HG02798 (cell line): ENCODE measurements around the gene PSKH1.

Source experiments
- ATAC-seq: cut with Tn5 transposase; IDR thresholded peaks from one replicate; pipeline ENCODE4 v1.9.1; 2021; ENCODE audit warnings: mild to moderate bottlenecking; ENCODE audit not compliant: unreplicated experiment, poor library complexity

PSKH1 gene

DNA sequence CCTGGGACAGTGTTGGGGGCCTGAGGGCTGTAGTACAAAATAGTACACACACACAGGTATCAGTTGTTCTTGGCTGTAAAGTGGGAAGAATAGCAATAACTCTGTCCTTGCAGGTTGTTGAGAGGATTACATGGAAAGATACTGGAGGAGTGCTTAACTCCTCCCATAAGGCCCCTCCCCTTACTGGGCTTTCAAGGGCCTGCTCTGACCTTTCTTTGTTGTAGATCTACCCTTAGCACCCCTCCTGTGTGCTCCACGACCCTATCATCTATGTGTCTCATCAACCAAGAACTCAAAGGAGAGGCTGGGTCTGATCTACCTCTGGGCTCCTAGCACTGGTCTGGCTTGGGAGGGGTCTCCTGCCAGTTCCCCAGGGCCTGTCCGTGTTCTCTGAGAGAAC is 28.5 kb upstream of the PSKH1 start:
- no peak for ATAC-seq

- no peak for ATAC-seq
These were observed 27.7 kb upstream of the PSKH1 start for GRCh38 chr16:67865318-67865717.

GRCh38 chr16:67868290-67868689 is 24.8 kb upstream of the PSKH1 start:
- no peak for ATAC-seq

- no peak for ATAC-seq
These were observed 23.4 kb upstream of the PSKH1 start for GRCh38 chr16:67869653-67870052.

- no peak for ATAC-seq
These were observed 21.8 kb upstream of the PSKH1 start for GRCh38 chr16:67871256-67871655.

DNA sequence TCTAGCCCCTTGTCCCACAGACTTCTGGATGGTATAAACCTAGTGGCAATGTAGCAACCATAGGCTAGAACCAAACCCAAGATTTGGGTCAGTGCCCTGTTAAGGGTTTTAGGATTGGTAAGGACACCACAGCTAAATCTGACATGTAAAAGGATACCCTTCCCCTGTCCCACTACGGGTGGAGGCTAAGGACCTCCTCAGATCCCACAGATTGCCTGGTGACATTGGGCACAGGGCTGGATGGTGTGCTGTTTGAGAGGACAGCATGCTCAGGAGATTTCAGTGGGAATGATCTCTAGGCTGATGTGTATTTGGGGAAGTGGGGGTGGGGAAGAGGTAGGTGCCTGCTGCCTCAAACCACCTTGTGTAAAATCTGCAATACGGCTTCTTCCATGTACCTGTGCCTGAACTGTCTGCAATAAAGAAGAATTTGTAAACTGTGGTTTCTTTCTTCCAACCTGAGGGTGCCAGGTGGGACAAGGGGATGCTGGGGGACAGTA is 20.9 kb upstream of the PSKH1 start:
- no peak for ATAC-seq

- peak; percentile 81 for ATAC-seq
These were observed 20.2 kb upstream of the PSKH1 start, which contains the start of gene EDC4 for GRCh38 chr16:67872631-67873434. Gene EDC4, plus strand, starts transcription at chr16:67873052. Its CDS starts 210 bp downstream, at chr16:67873262.

DNA sequence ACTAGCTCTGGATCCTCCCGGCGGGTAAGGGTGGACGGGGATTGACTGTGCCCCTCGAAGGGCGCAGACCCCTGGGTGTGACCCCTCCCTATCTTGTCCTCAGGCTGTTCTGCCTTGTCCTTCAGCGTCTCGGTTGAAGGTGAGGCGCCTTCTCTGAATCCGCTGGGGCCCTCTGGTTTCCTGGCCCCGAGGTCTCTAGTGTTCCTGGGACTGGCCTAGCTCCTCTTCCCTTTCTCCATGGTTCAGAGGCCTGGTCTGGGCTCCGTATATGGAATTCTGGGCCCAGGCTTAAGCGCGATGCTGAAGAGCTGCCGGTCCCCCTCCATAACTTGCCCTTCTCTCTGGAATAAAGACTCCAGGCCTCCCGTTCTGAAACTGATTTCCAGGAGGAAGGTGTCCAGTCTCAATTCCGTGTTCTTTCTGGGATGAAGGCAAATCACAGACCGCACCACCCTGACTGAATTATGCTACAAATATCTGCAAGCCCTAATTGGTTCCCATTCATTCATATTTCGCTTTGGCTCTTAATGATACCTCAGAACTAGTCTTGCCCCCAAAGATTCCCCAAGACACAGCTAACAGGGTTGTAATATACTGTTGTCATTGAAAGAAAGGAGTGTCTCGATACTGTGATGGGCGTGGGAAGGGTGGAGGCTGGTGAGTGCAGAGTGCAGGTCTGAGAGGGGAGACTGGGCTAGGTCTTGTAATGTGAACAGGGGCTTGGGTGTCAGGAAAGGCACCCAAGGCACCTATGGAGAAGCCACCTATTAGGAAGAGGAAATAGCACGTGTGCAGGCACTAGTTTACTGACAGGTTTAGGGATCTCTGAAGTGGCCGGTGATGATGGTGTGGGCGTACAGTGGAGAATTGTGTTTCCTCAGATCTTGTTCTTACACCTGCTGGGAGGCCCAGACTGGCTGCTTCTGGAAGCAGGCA is 19.4 kb upstream of the PSKH1 start:
- no peak for ATAC-seq

DNA sequence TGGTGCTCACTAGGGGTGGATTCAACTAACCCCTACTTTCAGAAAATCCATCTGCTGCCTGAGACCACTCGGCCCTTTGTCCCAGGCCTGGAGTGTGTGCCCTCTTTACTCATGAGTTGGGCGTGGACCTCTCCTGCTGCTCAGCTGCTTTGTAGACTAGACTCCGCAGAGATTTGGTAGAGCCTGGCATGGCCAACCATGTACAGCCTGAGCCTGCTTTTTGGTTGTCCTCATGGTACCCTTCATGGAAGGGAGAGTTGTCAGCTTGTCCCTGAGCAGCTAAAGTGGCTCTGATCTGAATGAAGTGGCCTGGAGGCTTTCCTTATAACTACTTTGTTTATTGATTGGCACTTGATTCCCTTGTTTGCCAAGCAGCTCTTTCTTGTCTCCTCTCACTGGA is 18.7 kb upstream of the PSKH1 start:
- no peak for ATAC-seq

GRCh38 chr16:67877064-67877463 is 16.0 kb upstream of the PSKH1 start:
- ATAC-seq = no peak

GRCh38 chr16:67878232-67878631 is 14.8 kb upstream of the PSKH1 start:
- no peak for ATAC-seq

DNA sequence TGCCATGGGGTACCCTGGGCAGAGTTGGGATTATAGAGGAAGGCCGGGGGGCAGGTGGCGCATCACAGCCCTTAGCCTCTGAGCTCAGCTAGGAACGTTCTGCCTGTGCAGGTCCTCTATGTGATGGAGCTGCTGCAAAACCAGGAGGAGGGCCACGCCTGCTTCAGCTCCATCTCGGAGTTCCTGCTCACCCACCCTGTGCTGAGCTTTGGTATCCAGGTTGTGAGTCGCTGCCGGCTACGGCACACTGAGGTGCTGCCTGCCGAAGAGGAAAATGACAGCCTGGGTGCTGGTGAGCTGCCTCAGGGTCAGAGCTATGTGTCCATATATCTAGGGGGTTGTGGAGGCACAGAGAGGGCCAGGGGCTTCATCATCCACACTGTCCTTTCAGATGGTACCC is 14.2 kb upstream of the PSKH1 start:
- no peak for ATAC-seq

DNA sequence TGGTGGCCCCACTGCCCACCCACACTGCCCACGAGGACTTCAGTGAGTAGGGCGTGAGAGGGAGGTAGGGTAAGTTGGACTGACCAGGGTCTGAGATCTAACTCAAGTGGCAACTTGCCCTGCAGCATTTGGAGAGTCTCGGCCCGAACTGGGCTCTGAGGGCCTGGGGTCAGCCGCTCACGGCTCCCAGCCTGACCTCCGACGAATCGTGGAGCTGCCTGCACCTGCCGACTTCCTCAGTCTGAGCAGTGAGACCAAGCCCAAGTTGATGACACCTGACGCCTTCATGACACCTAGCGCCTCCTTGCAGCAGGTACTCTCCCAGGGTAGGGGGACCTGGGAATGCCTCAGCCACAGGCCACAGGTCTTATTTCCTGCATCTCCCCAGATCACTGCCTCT is 13.6 kb upstream of the PSKH1 start:
- no peak for ATAC-seq

- ATAC-seq = no peak
These were observed 13.1 kb upstream of the PSKH1 start for GRCh38 chr16:67879936-67880335.

DNA sequence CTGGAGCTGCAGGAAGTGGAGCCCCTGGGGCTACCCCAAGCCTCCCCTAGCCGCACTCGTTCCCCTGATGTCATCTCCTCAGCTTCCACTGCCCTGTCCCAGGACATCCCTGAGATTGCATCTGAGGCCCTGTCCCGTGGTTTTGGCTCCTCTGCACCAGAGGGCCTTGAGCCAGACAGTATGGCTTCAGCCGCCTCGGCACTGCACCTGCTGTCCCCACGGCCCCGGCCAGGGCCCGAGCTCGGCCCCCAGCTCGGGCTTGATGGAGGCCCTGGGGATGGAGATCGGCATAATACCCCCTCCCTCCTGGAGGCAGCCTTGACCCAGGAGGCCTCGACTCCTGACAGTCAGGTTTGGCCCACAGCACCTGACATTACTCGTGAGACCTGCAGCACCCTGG is 12.5 kb upstream of the PSKH1 start:
- no peak for ATAC-seq

GRCh38 chr16:67881621-67882161 is 11.4 kb upstream of the PSKH1 start:
- no peak for ATAC-seq

- ATAC-seq = no peak
These were observed 10.5 kb upstream of the PSKH1 start for GRCh38 chr16:67882374-67883145.

DNA sequence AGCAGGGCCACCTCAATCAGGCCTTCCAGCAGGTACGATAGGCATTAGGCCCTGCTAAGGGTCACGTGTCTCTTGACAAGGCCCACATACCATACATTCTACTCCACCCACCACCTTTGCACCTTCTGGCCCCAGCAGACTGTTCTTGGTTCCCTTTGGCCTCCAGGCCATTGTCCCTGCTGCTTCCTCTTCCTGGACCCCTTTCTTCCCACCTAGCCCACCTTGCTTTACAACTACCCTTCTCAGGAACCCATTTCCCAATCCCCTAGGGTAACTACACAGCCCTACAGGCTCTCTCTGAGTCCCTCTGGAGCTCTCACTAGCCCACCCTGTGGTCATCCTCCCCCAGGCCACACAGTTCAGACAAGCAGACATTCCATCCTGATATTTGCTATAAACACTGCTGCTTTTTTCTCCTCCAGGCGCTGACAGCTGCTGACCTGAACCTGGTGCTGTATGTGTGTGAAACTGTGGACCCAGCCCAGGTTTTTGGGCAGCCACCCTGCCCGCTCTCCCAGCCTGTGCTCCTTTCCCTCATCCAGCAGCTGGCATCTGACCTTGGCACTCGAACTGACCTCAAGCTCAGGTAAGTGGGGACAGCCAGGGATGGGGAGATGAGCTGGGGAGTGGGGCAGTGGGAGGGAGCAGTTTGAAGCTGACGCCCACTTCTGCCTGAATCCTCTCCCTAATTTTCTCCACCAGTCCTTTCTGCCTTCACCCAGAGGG is 9.7 kb upstream of the PSKH1 start:
- ATAC-seq = no peak

DNA sequence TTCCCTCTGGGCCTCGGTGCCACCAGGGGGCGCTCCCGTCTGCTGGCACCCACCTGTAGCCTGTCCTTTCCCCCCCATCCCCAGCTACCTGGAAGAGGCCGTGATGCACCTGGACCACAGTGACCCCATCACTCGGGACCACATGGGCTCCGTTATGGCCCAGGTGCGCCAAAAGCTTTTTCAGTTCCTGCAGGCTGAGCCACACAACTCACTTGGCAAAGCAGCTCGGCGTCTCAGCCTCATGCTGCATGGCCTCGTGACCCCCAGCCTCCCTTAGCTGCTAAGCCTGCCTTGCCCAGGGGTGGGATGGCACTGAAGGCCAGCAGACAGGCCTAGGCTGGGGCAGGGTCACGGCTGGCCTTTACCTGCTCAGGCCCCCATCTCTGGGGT is 9.2 kb upstream of the PSKH1 start:
- no peak for ATAC-seq

DNA sequence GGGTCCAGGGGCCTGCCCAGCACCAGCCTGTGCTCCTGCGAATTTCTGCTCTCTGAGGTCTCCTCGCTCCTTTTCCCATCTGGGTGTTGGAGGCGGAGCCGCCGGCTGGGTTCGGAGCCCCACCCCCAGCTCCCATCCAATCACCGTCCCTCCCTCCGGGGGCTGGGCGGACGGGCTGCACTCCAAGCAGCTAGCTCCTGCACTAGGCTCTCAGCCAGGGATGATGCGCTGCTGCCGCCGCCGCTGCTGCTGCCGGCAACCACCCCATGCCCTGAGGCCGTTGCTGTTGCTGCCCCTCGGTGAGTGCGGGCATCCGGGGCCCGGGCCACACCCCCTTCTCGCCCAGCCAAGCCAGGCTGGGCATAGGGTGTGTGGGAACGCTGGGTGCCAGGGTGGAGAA is 8.4 kb upstream of the PSKH1 start, which contains the start of gene NRN1L:
NRN1L (plus strand) TSS at position 202 of the 400 bp plus-strand sequence; CDS start at position 221, 19 bp downstream.
- no peak for ATAC-seq
